GM12878 (cell line): ENCODE results near the gene PSMB3.

ENCODE experiments used
- ATF7 ChIP-seq: fragments of 450-650 bp; IDR thresholded peaks from 2 replicates; pipeline ENCODE4 v1.6.1; 2016; ENCODE audit warnings: low read depth, mild to moderate bottlenecking
- BACH1 ChIP-seq: fragments of 450-650 bp; IDR thresholded peaks from 2 replicates; pipeline ENCODE4 v1.6.1; 2017; ENCODE audit warnings: mild to moderate bottlenecking, borderline replicate concordance
- CREB1 ChIP-seq: IDR thresholded peaks from 2 replicates; pipeline ENCODE4 v1.6.1; 2012; ENCODE audit warnings: low read depth, mild to moderate bottlenecking, inconsistent platforms
- EGR1 ChIP-seq, 2 experiments: IDR thresholded peaks; 1 replicate in 1 of 2; 2 replicates in 1 of 2; pipeline ENCODE4 v1.6.1; 2011 to 2012; ENCODE audit warnings: low read depth in 2 of 2, low read length in 2 of 2, borderline replicate concordance in 1 of 2, mild to moderate bottlenecking in 1 of 2, moderate library complexity in 1 of 2
- HDAC2 ChIP-seq: fragments of 200-600 bp; sonication (generic); IDR thresholded peaks from 2 replicates; pipeline ENCODE4 v1.6.1; 2017
- JUNB ChIP-seq: IDR thresholded peaks from 2 replicates; pipeline ENCODE4 v1.6.1; 2016; ENCODE audit warnings: antibody characterized with exemption, mild to moderate bottlenecking
- SMAD1 ChIP-seq: fragments of 450-650 bp; IDR thresholded peaks from 2 replicates; pipeline ENCODE4 v1.6.1; 2018; ENCODE audit warnings: mild to moderate bottlenecking, low read depth; ENCODE audit not compliant: partially characterized antibody
- SRF ChIP-seq, 2 experiments: IDR thresholded peaks; 2 replicates each; pipeline ENCODE4 v1.6.1; 2011; ENCODE audit warnings: low read depth in 2 of 2, low read length in 2 of 2, mild to moderate bottlenecking in 1 of 2, moderate library complexity in 1 of 2
- YBX1 ChIP-seq: fragments of 450-650 bp; IDR thresholded peaks from 2 replicates; pipeline ENCODE4 v1.6.1; 2016; ENCODE audit warnings: antibody characterized with exemption
- YY1 ChIP-seq: IDR thresholded peaks from 2 replicates; pipeline ENCODE4 v1.6.1; 2011; ENCODE audit warnings: low read depth, mild to moderate bottlenecking, low read length
- TF ChIP-seq, protein P1 (sequence below), 3 experiments: IDR thresholded peaks in 2 of 3; conservative IDR thresholded peaks in 1 of 3; 2 replicates each; pipeline ENCODE4 v1.5.1; 2011; ENCODE audit warnings: low read depth in 3 of 3, low read length in 3 of 3, mild to moderate bottlenecking in 3 of 3, control low read depth in 2 of 3, moderate library complexity in 2 of 3, inconsistent platforms in 1 of 3, mixed read lengths in 1 of 3; ENCODE audit not compliant: control insufficient read depth in 2 of 3, insufficient read depth in 1 of 3; ENCODE audit errors: extremely low read depth in 1 of 3
- TF ChIP-seq, protein P2 (sequence below): IDR thresholded peaks from 2 replicates; pipeline ENCODE4 v1.6.1; 2011; ENCODE audit warnings: borderline replicate concordance, low read depth, mild to moderate bottlenecking, moderate library complexity, low read length; ENCODE audit not compliant: insufficient read depth, poor library complexity, severe bottlenecking

DNA sequence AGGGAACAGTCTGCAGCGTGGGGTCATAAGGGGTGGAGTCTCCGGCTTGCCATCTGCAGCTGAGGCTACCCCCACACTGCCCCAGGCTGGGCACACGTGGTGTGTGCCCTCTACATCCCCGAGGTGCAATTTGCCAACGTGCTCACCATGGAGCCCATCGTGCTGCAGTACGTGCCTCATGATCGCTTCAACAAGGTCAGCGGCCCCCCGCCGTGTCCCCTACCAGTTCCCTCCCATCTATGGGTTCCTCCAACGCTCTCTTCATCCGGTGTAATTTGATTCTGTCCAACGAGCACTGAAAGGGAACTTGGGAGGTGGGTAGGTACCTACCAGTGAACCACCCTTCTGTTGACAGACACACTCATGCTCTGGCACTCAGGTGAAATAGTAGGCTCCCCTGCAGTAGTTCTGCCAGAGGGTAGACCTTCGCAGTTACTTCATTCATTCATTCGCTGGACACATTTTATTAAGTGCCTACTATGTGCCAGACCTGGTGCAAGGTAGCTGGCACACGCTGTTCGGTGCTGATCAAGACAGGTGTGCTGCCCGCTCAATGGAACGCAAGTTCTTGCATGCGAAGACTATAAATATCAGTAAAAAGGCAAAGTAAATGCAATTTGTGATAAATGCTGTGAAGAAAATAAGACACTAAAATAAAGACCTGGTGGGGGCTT is 44.7 kb upstream of the PSMB3 start:
- TF ChIP-seq JUNB (no peak), CREB1 (no peak), HDAC2 (no peak), SMAD1 (no peak), EGR1 (IDR thresholded peaks at IDR 0.05; ENCODE audit: borderline replicate concordance in 1 of 2, low read depth in 2 of 2, low read length in 2 of 2) (no peak), ATF7 (no peak), SRF (IDR thresholded peaks at IDR 0.05; ENCODE audit: low read depth in 2 of 2, low read length in 2 of 2) (no peak), BACH1 (no peak), YBX1 (no peak), YY1 (no peak)
- TF ChIP-seq, protein P1, sequence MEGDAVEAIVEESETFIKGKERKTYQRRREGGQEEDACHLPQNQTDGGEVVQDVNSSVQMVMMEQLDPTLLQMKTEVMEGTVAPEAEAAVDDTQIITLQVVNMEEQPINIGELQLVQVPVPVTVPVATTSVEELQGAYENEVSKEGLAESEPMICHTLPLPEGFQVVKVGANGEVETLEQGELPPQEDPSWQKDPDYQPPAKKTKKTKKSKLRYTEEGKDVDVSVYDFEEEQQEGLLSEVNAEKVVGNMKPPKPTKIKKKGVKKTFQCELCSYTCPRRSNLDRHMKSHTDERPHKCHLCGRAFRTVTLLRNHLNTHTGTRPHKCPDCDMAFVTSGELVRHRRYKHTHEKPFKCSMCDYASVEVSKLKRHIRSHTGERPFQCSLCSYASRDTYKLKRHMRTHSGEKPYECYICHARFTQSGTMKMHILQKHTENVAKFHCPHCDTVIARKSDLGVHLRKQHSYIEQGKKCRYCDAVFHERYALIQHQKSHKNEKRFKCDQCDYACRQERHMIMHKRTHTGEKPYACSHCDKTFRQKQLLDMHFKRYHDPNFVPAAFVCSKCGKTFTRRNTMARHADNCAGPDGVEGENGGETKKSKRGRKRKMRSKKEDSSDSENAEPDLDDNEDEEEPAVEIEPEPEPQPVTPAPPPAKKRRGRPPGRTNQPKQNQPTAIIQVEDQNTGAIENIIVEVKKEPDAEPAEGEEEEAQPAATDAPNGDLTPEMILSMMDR (IDR thresholded peaks at IDR 0.05 in 2 of 3, conservative IDR thresholded peaks at IDR 0.05 in 1 of 3; ENCODE audit: control insufficient read depth in 2 of 3, extremely low read depth in 1 of 3, insufficient read depth in 1 of 3, low read depth in 3 of 3, low read length in 3 of 3): no peak
- TF ChIP-seq, protein P2, sequence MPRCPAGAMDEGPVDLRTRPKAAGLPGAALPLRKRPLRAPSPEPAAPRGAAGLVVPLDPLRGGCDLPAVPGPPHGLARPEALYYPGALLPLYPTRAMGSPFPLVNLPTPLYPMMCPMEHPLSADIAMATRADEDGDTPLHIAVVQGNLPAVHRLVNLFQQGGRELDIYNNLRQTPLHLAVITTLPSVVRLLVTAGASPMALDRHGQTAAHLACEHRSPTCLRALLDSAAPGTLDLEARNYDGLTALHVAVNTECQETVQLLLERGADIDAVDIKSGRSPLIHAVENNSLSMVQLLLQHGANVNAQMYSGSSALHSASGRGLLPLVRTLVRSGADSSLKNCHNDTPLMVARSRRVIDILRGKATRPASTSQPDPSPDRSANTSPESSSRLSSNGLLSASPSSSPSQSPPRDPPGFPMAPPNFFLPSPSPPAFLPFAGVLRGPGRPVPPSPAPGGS: no peak
